CD4-positive, CD25-positive, alpha-beta regulatory T cell (primary cell): ENCODE data around the gene DNAJC5G. TPM values are rescaled to one million over a fixed set of nuclear protein-coding genes. Genes with fewer than 3 reads are reported as not detected.
"Not testable (repeated sequence)": the region's sequence is repeated elsewhere in the genome, so short reads cannot be mapped to it uniquely, and the experiment has no call there.

Experiments used
- ATAC-seq, 2 donors: fragments of 150-1000 bp; cut with Tn5 transposase; one replicate each; pipeline ENCODE4 v1.10.0; 2021; ENCODE audit warnings: low read depth in 2 of 2, moderate number of reproducible peaks in 2 of 2, moderate library complexity in 1 of 2
- DNase-seq, 3 donors: peaks; one replicate each; pipeline versions ENCODE4 v3.0.0 to v3.0.0-alpha.2; 2012 to 2022; ENCODE audit warnings: mixed read lengths in 1 of 3
- H3K27ac ChIP-seq: one replicate; pipeline ENCODE4 v1.7.0; 2013; ENCODE audit warnings: mild to moderate bottlenecking, low read length; ENCODE audit not compliant: insufficient read depth, poor library complexity, severe bottlenecking
- H3K27me3 ChIP-seq: one replicate; pipeline ENCODE4 v1.7.0; 2013; ENCODE audit warnings: low read length; ENCODE audit not compliant: control insufficient read depth, insufficient read depth
- H3K36me3 ChIP-seq: one replicate; pipeline ENCODE4 v1.7.0; 2013; ENCODE audit warnings: mild to moderate bottlenecking, low read length, moderate library complexity; ENCODE audit not compliant: control insufficient read depth, insufficient read depth
- H3K4me1 ChIP-seq: 2 replicates; pipeline ENCODE4 v1.7.0; 2013; ENCODE audit warnings: mild to moderate bottlenecking, low read length; ENCODE audit not compliant: insufficient read depth, control insufficient read depth, poor library complexity, severe bottlenecking
- H3K4me3 ChIP-seq: one replicate; pipeline ENCODE4 v1.7.0; 2013; ENCODE audit warnings: low read depth, mild to moderate bottlenecking, low read length, moderate library complexity
- H3K9me3 ChIP-seq, 2 experiments: 1 replicate in 1 of 2; 2 replicates in 1 of 2; pipeline ENCODE4 v1.7.0; 2013; ENCODE audit warnings: low read length in 2 of 2, mild to moderate bottlenecking in 1 of 2, moderate library complexity in 1 of 2; ENCODE audit not compliant: control insufficient read depth in 2 of 2
- H3K27ac Mint-ChIP-seq, 3 donors: one replicate each; pipeline ENCODE4 v1.8.0; 2020 to 2022; ENCODE audit warnings: mild to moderate bottlenecking in 3 of 3, mixed read lengths in 3 of 3, moderate library complexity in 2 of 3
- H3K27me3 Mint-ChIP-seq: one replicate; pipeline ENCODE4 v1.8.0; 2022; ENCODE audit warnings: mild to moderate bottlenecking, mixed read lengths
- H3K36me3 Mint-ChIP-seq: one replicate; pipeline ENCODE4 v1.8.0; 2020; ENCODE audit warnings: mixed read lengths
- H3K4me1 Mint-ChIP-seq, 4 donors: one replicate each; pipeline ENCODE4 v1.8.0; 2020 to 2022; ENCODE audit warnings: mixed read lengths in 4 of 4, mild to moderate bottlenecking in 1 of 4
- H3K4me3 Mint-ChIP-seq, 4 donors: one replicate each; pipeline ENCODE4 v1.8.0; 2020 to 2022; ENCODE audit warnings: mild to moderate bottlenecking in 4 of 4, mixed read lengths in 4 of 4, moderate library complexity in 3 of 4
- H3K9me3 Mint-ChIP-seq, 7 donors: one replicate each; pipeline ENCODE4 v1.8.0; 2020 to 2022; ENCODE audit warnings: mixed read lengths in 7 of 7, mild to moderate bottlenecking in 3 of 7, moderate library complexity in 2 of 7
- polyA plus RNA-seq, 4 donors: library from polyadenylated mRNA; unstranded; fragments of 300-500 nt; fragmentation: Illumina TruSeq; gene quantifications; one replicate each; pipeline ENCODE4 v1.2.3, GENCODE V29; 2021
- total RNA-seq: library from RNA; stranded (reverse); gene quantifications from one replicate; pipeline ENCODE4 v1.2.3, GENCODE V29; 2022

DNAJC5G gene
- total and polyA plus RNA-seq, 5 donors from 2014 or later: not detected

- Histone ChIP-seq H3K4me3 (no peak overlapping the region), H3K4me1 (no peaks in the 10 kb centered on the region), H3K9me3 (no peaks in the 10 kb centered on the region), H3K36me3 (no peaks in the 10 kb centered on the region), H3K27me3 (peaks cover 17% of the 10 kb centered on the region), H3K27ac (no peak overlapping the region)
- no peaks in the 10 kb centered on the region for H3K4me1 Mint-ChIP-seq
- H3K27me3 Mint-ChIP-seq: peaks cover 35% of the 10 kb centered on the region
- H3K9me3 Mint-ChIP-seq: no peaks in the 10 kb centered on the region
- ATAC-seq (no peak), DNase-seq (no peak)
- H3K27ac Mint-ChIP-seq: no peak overlapping the region
- no peak overlapping the region for H3K4me3 Mint-ChIP-seq
- H3K36me3 Mint-ChIP-seq: no peaks in the 10 kb centered on the region
Measured at GRCh38 chr2:27271631-27272340, 3.4 kb upstream of the DNAJC5G start.

GRCh38 chr2:27272537-27273522 lies 2.4 kb upstream of the DNAJC5G start:
- H3K36me3 ChIP-seq, H3K27ac ChIP-seq, DNase-seq, H3K9me3 ChIP-seq, H3K4me1 Mint-ChIP-seq, H3K36me3 Mint-ChIP-seq, H3K4me3 ChIP-seq, H3K9me3 Mint-ChIP-seq, ATAC-seq, H3K4me1 ChIP-seq, H3K4me3 Mint-ChIP-seq: not testable (repeated sequence)
- Mint-ChIP-seq H3K27ac (peak overlapping the region in 1 of 3 donors; percentile 89), H3K27me3 (peaks cover 41% of the 10 kb centered on the region)
- H3K27me3 ChIP-seq: peaks cover 11% of the 10 kb centered on the region

- no peak overlapping the region for H3K27ac ChIP-seq
- H3K36me3 ChIP-seq: no peaks in the 10 kb centered on the region
- DNase-seq: no peak
- no peak overlapping the region for H3K4me3 ChIP-seq
- no peak overlapping the region for H3K4me3 Mint-ChIP-seq
- H3K4me1 ChIP-seq: no peaks in the 10 kb centered on the region
- H3K27me3 ChIP-seq: peaks cover 3% of the 10 kb centered on the region
- peak overlapping the region in 1 of 3 donors; percentile 43 for H3K27ac Mint-ChIP-seq
- peaks cover 2 to 5% (median 4%) of the 10 kb centered on the region in 4 donors for H3K4me1 Mint-ChIP-seq
- no peaks in the 10 kb centered on the region for H3K36me3 Mint-ChIP-seq
- no peak for ATAC-seq
- no peaks in the 10 kb centered on the region for H3K9me3 Mint-ChIP-seq
- H3K27me3 Mint-ChIP-seq: peaks cover 30% of the 10 kb centered on the region
- H3K9me3 ChIP-seq: no peaks in the 10 kb centered on the region
Measured at GRCh38 chr2:27278010-27278409, 2.8 kb downstream of the DNAJC5G start.

- Histone ChIP-seq H3K4me1 (no peaks in the 10 kb centered on the region), H3K36me3 (no peaks in the 10 kb centered on the region), H3K9me3 (no peaks in the 10 kb centered on the region), H3K27ac (no peak overlapping the region), H3K4me3 (no peak overlapping the region), H3K27me3 (peaks cover 10% of the 10 kb centered on the region)
- DNase-seq: no peak
- no peak for ATAC-seq
- Mint-ChIP-seq H3K4me3 (no peak overlapping the region), H3K9me3 (no peaks in the 10 kb centered on the region), H3K27me3 (peaks cover 31% of the 10 kb centered on the region), H3K4me1 (peaks cover 2 to 5% (median 4%) of the 10 kb centered on the region in 4 donors), H3K36me3 (no peaks in the 10 kb centered on the region), H3K27ac (no peak overlapping the region)
Measured at GRCh38 chr2:27280826-27281225, 5.6 kb downstream of the DNAJC5G start.

- Histone ChIP-seq H3K36me3 (no peaks in the 10 kb centered on the region), H3K4me1 (no peaks in the 10 kb centered on the region), H3K9me3 (no peaks in the 10 kb centered on the region), H3K27ac (no peak overlapping the region), H3K27me3 (peaks cover 10% of the 10 kb centered on the region), H3K4me3 (no peak overlapping the region)
- H3K27ac Mint-ChIP-seq: no peak overlapping the region
- no peaks in the 10 kb centered on the region for H3K9me3 Mint-ChIP-seq
- no peak for ATAC-seq
- no peaks in the 10 kb centered on the region for H3K36me3 Mint-ChIP-seq
- H3K4me3 Mint-ChIP-seq: no peak overlapping the region
- peaks cover 2 to 5% (median 4%) of the 10 kb centered on the region in 4 donors for H3K4me1 Mint-ChIP-seq
- peaks cover 33% of the 10 kb centered on the region for H3K27me3 Mint-ChIP-seq
- DNase-seq: no peak
Measured at GRCh38 chr2:27281442-27281841, 6.2 kb downstream of the DNAJC5G start.

- Mint-ChIP-seq H3K27me3 (peaks cover 31% of the 10 kb centered on the region), H3K27ac (peak within 1 kb of the TSS in 1 of 3 donors; percentile 53)
Measured at GRCh38 chr2:27281855-27282559, 6.8 kb downstream of the DNAJC5G start, which contains the start of gene TRIM54. TRIM54 (plus strand) TSS chr2:27282429; CDS start chr2:27282732, 303 bp downstream.

GRCh38 chr2:27282892-27283291 lies 7.7 kb downstream of the DNAJC5G start:
- ATAC-seq (no peak), DNase-seq (no peak)
- H3K27ac Mint-ChIP-seq: no peak overlapping the region
- Histone ChIP-seq H3K27ac (no peak overlapping the region), H3K9me3 (no peaks in the 10 kb centered on the region), H3K4me1 (no peaks in the 10 kb centered on the region), H3K36me3 (no peaks in the 10 kb centered on the region), H3K4me3 (no peak overlapping the region), H3K27me3 (peaks cover 13% of the 10 kb centered on the region)
- H3K4me1 Mint-ChIP-seq: peaks cover 2 to 5% (median 4%) of the 10 kb centered on the region in 4 donors
- H3K27me3 Mint-ChIP-seq: peaks cover 32% of the 10 kb centered on the region
- no peaks in the 10 kb centered on the region for H3K9me3 Mint-ChIP-seq
- no peaks in the 10 kb centered on the region for H3K36me3 Mint-ChIP-seq
- H3K4me3 Mint-ChIP-seq: no peak overlapping the region

More at GRCh38 chr2:27281855-27282559, 6.8 kb downstream of the DNAJC5G start, which contains the start of gene TRIM54:
- Mint-ChIP-seq H3K4me3 (no peak within 1 kb of the TSS), H3K36me3 (no peaks in the 10 kb centered on the region), H3K9me3 (no peaks in the 10 kb centered on the region), H3K4me1 (peaks cover 2 to 5% (median 4%) of the 10 kb centered on the region in 4 donors)
- DNase-seq: no peak
- H3K27ac ChIP-seq: no peak within 1 kb of the TSS
- no peaks in the 10 kb centered on the region for H3K4me1 ChIP-seq
- H3K36me3 ChIP-seq: no peaks in the 10 kb centered on the region
- no peak within 1 kb of the TSS for H3K4me3 ChIP-seq
- H3K27me3 ChIP-seq: peaks cover 10% of the 10 kb centered on the region
- ATAC-seq: no peak
- H3K9me3 ChIP-seq: no peaks in the 10 kb centered on the region
